Activated T-cell treated with anti-CD3 and anti-CD28 coated beads, Interleukin-2, amount 50 U/mL, for 72 hours (primary cell): ENCODE measurements around the gene ZBTB11. TPM values are rescaled to one million over a fixed set of nuclear protein-coding genes. Genes with fewer than 3 reads are reported as not detected.
"Not testable (repeated sequence)": the region's sequence is repeated elsewhere in the genome, so short reads cannot be mapped to it uniquely, and the experiment has no call there.

ENCODE experiments used
- ATAC-seq, 2 donors: fragments of 150-1000 bp; cut with Tn5 transposase; replicated peaks in 1 of 2; 2 replicates each; pipeline ENCODE4 v1.10.0; 2021; ENCODE audit warnings: moderate library complexity in 2 of 2, mild to moderate bottlenecking in 1 of 2
- DNase-seq, 2 donors: peaks; one replicate each; pipeline ENCODE4 v3.0.0; 2021 to 2022; ENCODE audit warnings: mixed read lengths in 1 of 2
- H3K27ac Mint-ChIP-seq: one replicate; pipeline ENCODE4 v1.8.0; 2022; ENCODE audit warnings: mild to moderate bottlenecking, moderate library complexity, mixed read lengths
- H3K27me3 Mint-ChIP-seq: one replicate; pipeline ENCODE4 v1.8.0; 2022; ENCODE audit warnings: low read depth, mixed read lengths
- H3K36me3 Mint-ChIP-seq, 2 donors: one replicate each; pipeline ENCODE4 v1.8.0; 2022; ENCODE audit warnings: mixed read lengths in 2 of 2, mild to moderate bottlenecking in 1 of 2; ENCODE audit not compliant: insufficient read depth in 2 of 2
- H3K4me1 Mint-ChIP-seq: one replicate; pipeline ENCODE4 v1.8.0; 2022; ENCODE audit warnings: low read depth, mixed read lengths
- H3K4me3 Mint-ChIP-seq, 2 donors: one replicate each; pipeline ENCODE4 v1.8.0; 2022; ENCODE audit warnings: mild to moderate bottlenecking in 2 of 2, mixed read lengths in 2 of 2, moderate library complexity in 2 of 2
- H3K9me3 Mint-ChIP-seq, 2 donors: one replicate each; pipeline ENCODE4 v1.8.0; 2022; ENCODE audit warnings: mixed read lengths in 2 of 2
- total RNA-seq, 2 donors: library from RNA; stranded (reverse); gene quantifications; one replicate each; pipeline ENCODE4 v1.2.3, GENCODE V29; 2022

Gene ZBTB11
- total RNA-seq, 2 donors from 2014 or later = 26.8 to 31.9 TPM

- no peaks in the 10 kb centered on the region for H3K4me1 Mint-ChIP-seq
- H3K9me3 Mint-ChIP-seq = no peaks in the 10 kb centered on the region
- no peak overlapping the region for H3K27ac Mint-ChIP-seq
- H3K36me3 Mint-ChIP-seq = no peaks in the 10 kb centered on the region
- DNase-seq (no peak), ATAC-seq (no peak)
- no peaks in the 10 kb centered on the region for H3K27me3 Mint-ChIP-seq
- H3K4me3 Mint-ChIP-seq = no peak overlapping the region
Measured at GRCh38 chr3:101703169-101703568, 26.2 kb upstream of the ZBTB11 start.

- Mint-ChIP-seq H3K9me3 (no peaks in the 10 kb centered on the region), H3K36me3 (no peaks in the 10 kb centered on the region), H3K4me3 (no peak overlapping the region), H3K27me3 (no peaks in the 10 kb centered on the region), H3K4me1 (no peaks in the 10 kb centered on the region), H3K27ac (no peak overlapping the region)
- ATAC-seq (no peak), DNase-seq (no peak)
Measured at GRCh38 chr3:101702726-101703125, 25.8 kb upstream of the ZBTB11 start.

GRCh38 chr3:101701696-101702634 lies 25.0 kb upstream of the ZBTB11 start:
- no peaks in the 10 kb centered on the region for H3K9me3 Mint-ChIP-seq
- ATAC-seq = no peak
- DNase-seq = no peak
- no peaks in the 10 kb centered on the region for H3K27me3 Mint-ChIP-seq
- no peak overlapping the region for H3K27ac Mint-ChIP-seq
- H3K4me1 Mint-ChIP-seq = no peaks in the 10 kb centered on the region
- H3K4me3 Mint-ChIP-seq = no peak overlapping the region
- H3K36me3 Mint-ChIP-seq = no peaks in the 10 kb centered on the region

- ATAC-seq = no peak
- Mint-ChIP-seq H3K4me3 (no peak overlapping the region), H3K36me3 (no peaks in the 10 kb centered on the region), H3K4me1 (peaks cover 7% of the 10 kb centered on the region), H3K27ac (no peak overlapping the region), H3K27me3 (no peaks in the 10 kb centered on the region), H3K9me3 (no peaks in the 10 kb centered on the region)
- DNase-seq = peak; percentile 42 to 61
Measured at GRCh38 chr3:101695779-101696372, 18.9 kb upstream of the ZBTB11 start.

- H3K27ac Mint-ChIP-seq, H3K27me3 Mint-ChIP-seq: not testable (repeated sequence)
- peaks cover 16% of the 10 kb centered on the region for H3K4me1 Mint-ChIP-seq
Measured at GRCh38 chr3:101694836-101695235, 17.9 kb upstream of the ZBTB11 start.

GRCh38 chr3:101693540-101693939 lies 16.6 kb upstream of the ZBTB11 start:
- peaks cover 22% of the 10 kb centered on the region for H3K4me1 Mint-ChIP-seq
- peak; percentile 76 to 81 for ATAC-seq

More at GRCh38 chr3:101694836-101695235, 17.9 kb upstream of the ZBTB11 start:
- DNase-seq, H3K9me3 Mint-ChIP-seq, ATAC-seq, H3K4me3 Mint-ChIP-seq, H3K36me3 Mint-ChIP-seq: not testable (repeated sequence)

GRCh38 chr3:101691685-101692671 lies 15.0 kb upstream of the ZBTB11 start:
- not testable (repeated sequence) for H3K27ac Mint-ChIP-seq, H3K27me3 Mint-ChIP-seq, H3K4me3 Mint-ChIP-seq, H3K9me3 Mint-ChIP-seq, DNase-seq, H3K36me3 Mint-ChIP-seq, ATAC-seq
- H3K4me1 Mint-ChIP-seq = peaks cover 30% of the 10 kb centered on the region

More at GRCh38 chr3:101693540-101693939, 16.6 kb upstream of the ZBTB11 start:
- H3K27ac Mint-ChIP-seq, H3K4me3 Mint-ChIP-seq, H3K27me3 Mint-ChIP-seq, H3K36me3 Mint-ChIP-seq, H3K9me3 Mint-ChIP-seq: not testable (repeated sequence)
- DNase-seq = peak; percentile 37 to 39

GRCh38 chr3:101690972-101691371 lies 14.0 kb upstream of the ZBTB11 start:
- H3K27ac Mint-ChIP-seq = peak overlapping the region; percentile 48
- no peak overlapping the region for H3K4me3 Mint-ChIP-seq
- no peaks in the 10 kb centered on the region for H3K9me3 Mint-ChIP-seq
- H3K4me1 Mint-ChIP-seq = peaks cover 32% of the 10 kb centered on the region
- no peaks in the 10 kb centered on the region for H3K27me3 Mint-ChIP-seq
- H3K36me3 Mint-ChIP-seq = peaks cover 4 to 6% of the 10 kb centered on the region in 2 donors
- peak in 1 of 2 donors; percentile 37 for DNase-seq
- peak; percentile 10 to 52 for ATAC-seq

GRCh38 chr3:101689286-101689685 lies 12.4 kb upstream of the ZBTB11 start:
- no peak overlapping the region for H3K4me3 Mint-ChIP-seq
- ATAC-seq (no peak), DNase-seq (no peak)
- no peaks in the 10 kb centered on the region for H3K9me3 Mint-ChIP-seq
- peaks cover 44% of the 10 kb centered on the region for H3K4me1 Mint-ChIP-seq
- H3K27ac Mint-ChIP-seq = peak overlapping the region; percentile 53
- peaks cover 17 to 19% of the 10 kb centered on the region in 2 donors for H3K36me3 Mint-ChIP-seq
- H3K27me3 Mint-ChIP-seq = no peaks in the 10 kb centered on the region

GRCh38 chr3:101687142-101687931 lies 10.4 kb upstream of the ZBTB11 start:
- H3K36me3 Mint-ChIP-seq = peaks cover 19 to 24% of the 10 kb centered on the region in 2 donors
- ATAC-seq (peak in 1 of 2 donors; percentile 23), DNase-seq (no peak)
- H3K4me3 Mint-ChIP-seq = peak overlapping the region; percentile 97 to 100
- H3K27me3 Mint-ChIP-seq = no peaks in the 10 kb centered on the region
- H3K27ac Mint-ChIP-seq = peak overlapping the region; percentile 99
- H3K9me3 Mint-ChIP-seq = no peaks in the 10 kb centered on the region
- peaks cover 51% of the 10 kb centered on the region for H3K4me1 Mint-ChIP-seq

- peaks cover 24 to 36% of the 10 kb centered on the region in 2 donors for H3K36me3 Mint-ChIP-seq
- peak in 1 of 2 donors; percentile 0 for ATAC-seq
- peak overlapping the region; percentile 99 for H3K27ac Mint-ChIP-seq
- H3K4me3 Mint-ChIP-seq = peak overlapping the region; percentile 97 to 100
- no peak for DNase-seq
- no peaks in the 10 kb centered on the region for H3K27me3 Mint-ChIP-seq
- H3K4me1 Mint-ChIP-seq = peaks cover 56% of the 10 kb centered on the region
- H3K9me3 Mint-ChIP-seq = no peaks in the 10 kb centered on the region
Measured at GRCh38 chr3:101685870-101686307, 9.0 kb upstream of the ZBTB11 start.

GRCh38 chr3:101685050-101685400 lies 8.1 kb upstream of the ZBTB11 start:
- ATAC-seq = no peak
- H3K27me3 Mint-ChIP-seq = no peaks in the 10 kb centered on the region
- H3K27ac Mint-ChIP-seq = peak overlapping the region; percentile 99
- DNase-seq = no peak
- no peaks in the 10 kb centered on the region for H3K9me3 Mint-ChIP-seq
- H3K4me1 Mint-ChIP-seq = peaks cover 49% of the 10 kb centered on the region
- H3K4me3 Mint-ChIP-seq = peak overlapping the region; percentile 97 to 100
- H3K36me3 Mint-ChIP-seq = peaks cover 24 to 44% of the 10 kb centered on the region in 2 donors
